HG02852 (cell line): ENCODE results near the gene PPARGC1A.

Source experiments
- ATAC-seq: cut with Tn5 transposase; IDR thresholded peaks from one replicate; pipeline ENCODE4 v1.9.1; 2021; ENCODE audit warnings: mild to moderate bottlenecking, moderate library complexity; ENCODE audit not compliant: unreplicated experiment

Gene PPARGC1A

DNA sequence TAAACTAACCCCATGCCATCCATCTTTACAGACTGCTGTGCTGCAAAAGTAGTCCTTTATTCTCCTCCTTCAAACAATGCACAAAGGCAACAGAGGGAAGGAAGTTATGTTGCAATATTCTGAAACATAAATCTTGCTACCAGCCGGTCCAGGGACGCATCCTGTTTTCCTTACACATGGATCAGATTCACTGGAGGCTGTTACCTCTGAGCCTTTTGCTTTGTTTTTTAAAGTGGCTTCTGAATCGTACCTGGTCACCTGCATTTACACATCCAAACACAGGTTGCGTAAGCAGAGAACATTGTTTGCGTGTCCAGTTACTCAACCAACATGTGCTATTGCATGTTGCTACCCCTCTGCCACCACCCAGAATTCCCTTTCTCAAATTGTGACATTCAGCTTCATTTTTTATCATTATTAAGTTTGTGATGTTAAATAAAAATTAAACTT, 8.8 kb downstream of the PPARGC1A start:
- no peak for ATAC-seq

DNA sequence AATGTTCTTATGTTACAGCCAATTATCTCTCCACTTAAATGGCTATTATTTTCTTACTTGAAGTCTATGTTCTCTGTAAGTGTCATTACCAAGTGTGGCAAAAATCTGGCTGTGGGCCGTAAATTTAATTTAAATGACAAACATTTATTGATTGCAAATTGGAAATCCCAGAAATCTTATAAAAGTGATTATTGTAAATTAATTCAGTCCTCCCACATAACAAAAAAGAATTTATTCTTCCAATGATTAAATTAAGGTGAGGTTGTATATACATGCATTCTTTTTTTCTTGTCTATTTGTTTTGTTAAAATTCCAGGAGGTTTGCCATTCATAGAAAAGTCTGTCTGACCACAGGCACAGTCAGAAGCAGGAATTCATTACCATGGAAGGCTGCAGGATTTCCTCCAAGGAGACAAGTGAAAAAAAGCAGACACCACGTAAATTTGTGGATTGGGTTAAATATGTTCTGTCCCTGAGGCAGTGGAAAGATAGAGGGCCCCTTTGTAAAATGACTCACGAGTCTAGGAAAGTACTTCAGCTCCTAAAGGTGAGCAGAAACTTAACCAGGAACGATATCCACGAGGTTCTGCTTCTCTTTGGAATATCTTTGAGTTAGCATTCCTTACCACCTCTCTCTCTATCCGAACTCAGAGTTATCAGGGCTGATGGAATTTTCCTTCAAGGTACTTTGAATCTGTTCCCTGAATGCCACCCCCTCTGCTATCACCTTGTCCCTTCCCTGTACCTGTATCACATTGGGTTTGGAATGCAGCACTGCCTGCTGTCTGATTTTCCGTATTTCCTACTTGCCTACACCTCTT, 10.7 kb downstream of the PPARGC1A start:
- ATAC-seq, result no peak

DNA sequence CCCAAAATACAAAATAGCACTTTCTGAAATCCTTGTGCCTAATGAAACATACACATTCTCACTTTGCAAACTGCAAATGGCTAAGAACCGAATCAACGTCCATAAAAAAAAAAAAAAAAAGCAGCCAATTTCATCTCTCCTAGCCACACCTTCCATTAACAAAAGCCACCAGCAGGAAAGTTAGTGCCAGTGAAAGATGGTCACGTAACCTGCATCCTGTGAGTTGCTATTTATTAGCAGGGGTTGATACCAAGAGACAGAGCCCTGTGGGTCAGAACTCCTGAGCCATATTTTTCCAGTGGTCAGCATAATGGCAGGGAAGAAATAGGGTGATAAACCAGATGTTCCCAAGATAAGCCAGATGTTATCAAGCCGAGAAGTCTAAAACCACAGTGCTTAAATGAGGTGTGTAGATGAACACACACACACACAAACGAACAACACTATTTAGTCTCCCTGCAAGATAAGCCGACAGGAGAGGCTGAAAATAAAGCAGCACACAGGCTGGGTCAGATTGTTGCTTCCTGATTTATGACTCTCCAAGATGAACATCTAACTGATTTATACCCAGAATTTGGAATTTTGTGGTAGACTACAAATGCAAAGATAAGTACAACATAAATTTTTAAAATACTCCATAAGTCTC, 11.5 kb downstream of the PPARGC1A start:
- ATAC-seq, result no peak

DNA sequence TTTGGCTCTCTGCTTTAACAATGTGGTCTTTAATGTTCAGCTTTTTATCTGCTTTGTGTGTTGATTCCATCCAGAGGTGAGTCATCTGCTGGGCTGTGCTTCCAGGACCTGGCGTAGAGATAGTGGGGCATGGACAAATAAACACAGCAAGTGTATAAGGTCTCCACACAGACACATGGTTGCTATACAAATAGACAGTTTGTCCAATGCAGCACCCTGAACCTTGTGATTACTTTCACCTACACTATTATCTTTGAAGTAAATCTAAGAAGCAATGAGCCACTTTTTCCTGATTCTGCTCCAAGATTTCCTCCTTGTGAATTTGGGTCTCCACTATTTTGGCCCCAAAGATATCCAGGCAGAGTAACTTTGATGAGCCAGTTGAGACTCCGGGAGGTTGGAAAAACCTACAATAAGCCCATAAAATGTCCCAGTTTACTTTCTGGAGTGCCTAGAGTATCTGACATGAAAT, 12.1 kb downstream of the PPARGC1A start:
- no peak for ATAC-seq

DNA sequence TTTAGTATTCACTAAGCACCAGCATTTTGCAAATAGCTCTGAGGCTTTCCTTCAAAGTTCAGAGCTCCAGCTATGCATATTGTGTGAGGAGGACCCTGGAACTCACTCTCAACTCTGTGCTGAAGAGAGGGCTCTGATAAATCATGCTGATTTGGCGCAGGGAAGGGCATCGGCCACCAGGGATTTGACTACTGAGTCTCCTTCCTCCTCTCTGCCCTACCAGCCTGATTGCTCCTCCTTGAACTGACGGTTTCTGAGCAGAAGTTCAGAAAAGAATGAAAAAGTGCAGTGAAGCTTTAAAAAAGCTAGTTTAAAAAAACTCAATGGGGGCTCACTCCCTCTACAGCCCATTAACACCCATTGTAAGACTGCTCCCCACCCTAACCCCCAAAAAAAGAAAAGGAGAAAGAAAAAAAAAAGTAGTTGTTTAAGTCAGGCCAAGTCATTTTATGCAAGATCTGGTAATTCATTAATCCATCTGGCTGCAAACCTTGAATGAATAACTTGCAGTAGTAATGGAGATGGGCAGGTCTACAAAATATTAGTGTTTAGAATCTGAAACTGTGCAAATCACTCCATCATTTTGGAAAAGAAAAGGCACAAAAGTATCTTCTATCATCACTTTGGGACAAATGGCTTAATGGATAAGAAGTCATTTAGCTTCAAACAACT, 13.3 kb downstream of the PPARGC1A start:
- no peak for ATAC-seq

DNA sequence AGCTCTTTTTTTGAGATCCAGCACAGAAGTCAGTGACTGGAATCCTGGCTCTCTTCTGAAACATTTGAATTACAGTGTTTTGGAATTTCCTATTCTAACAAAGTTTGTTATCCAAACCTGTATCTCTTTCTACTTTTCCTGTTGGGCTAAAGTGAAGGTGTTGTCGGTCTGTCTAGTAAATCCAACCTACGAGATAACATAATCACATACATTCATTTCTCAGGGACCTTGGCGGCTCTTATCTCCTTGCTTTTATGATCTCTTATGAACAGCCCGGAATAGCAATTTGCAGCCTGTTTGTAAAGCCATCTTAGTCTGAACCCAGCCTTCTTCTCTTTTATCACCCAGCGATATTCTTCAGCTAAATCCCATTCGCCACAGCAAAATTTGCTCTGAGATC, 14.5 kb downstream of the PPARGC1A start:
- ATAC-seq, result no peak

DNA sequence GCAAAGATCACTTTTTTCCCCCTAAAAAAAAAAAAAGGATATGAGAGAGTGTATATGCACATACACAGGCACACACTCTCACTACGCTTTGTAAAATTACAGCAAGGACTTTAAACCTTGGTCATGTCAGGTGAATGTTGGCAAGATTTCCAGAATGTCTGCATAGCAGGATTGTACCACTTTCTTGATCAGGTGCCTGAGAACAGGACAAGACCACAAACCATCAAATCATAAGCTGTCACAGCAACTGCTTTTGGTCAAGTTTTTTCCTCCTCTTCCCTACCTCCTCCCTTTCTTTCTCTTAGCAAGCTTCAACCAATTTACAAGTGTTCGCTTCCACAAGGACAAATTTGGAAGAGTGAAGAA, 15.3 kb downstream of the PPARGC1A start:
- no peak for ATAC-seq

DNA sequence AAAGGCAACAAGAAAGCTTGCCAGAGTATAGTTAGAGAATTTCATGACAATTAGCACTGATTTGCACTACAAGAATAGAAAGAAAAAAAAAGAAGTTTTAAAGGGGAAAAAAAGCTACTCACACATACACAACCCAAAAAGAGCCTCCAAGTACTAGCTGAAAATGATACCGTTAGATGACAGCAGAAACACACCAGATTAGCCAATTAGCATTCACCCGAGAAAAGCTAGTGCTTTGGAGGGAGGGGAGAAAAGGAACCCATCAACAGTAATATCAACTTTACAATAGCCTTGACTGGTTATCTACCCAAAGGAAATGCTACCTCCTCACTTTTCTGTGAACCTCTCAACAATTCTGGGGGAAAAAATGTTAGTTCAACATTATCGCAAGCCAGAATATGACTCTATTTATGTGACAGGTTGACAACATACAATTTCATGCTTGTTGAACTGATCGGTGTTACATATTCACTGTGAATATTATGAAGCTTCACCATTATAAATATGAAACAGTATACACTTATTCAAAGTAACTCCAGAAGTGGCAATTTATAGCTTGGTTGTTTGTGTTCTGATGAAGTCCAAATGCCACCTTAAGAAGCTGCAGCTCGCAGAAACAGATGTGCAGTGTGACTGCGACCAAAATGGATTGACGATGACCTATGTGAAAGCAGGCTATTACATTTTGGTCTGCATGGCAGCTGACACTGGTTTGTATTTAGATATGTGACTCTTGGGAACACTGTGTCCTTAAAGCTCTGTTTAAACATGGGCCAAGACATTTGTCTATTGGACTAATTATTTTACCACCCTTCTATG, 15.9 kb downstream of the PPARGC1A start:
- ATAC-seq, result no peak

DNA sequence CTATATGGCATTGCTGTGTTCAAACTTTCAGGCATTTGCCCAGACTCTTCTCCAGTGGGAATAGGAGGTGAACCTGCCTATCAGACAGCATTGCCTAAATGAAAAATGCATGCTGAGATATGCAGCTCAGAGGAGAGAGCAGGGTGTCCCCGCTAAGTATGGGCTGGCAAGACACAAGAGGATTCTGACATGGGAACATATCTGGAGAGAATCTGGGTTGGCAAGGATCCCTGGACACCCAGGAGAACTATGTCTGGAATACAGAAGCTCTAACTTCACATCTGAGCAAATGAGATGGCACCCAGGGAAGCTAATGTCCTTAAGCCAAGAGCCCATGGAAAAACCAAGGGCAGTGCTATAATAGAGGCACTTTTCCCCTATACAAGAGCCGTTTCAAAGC, 18.4 kb downstream of the PPARGC1A start:
- no peak for ATAC-seq

DNA sequence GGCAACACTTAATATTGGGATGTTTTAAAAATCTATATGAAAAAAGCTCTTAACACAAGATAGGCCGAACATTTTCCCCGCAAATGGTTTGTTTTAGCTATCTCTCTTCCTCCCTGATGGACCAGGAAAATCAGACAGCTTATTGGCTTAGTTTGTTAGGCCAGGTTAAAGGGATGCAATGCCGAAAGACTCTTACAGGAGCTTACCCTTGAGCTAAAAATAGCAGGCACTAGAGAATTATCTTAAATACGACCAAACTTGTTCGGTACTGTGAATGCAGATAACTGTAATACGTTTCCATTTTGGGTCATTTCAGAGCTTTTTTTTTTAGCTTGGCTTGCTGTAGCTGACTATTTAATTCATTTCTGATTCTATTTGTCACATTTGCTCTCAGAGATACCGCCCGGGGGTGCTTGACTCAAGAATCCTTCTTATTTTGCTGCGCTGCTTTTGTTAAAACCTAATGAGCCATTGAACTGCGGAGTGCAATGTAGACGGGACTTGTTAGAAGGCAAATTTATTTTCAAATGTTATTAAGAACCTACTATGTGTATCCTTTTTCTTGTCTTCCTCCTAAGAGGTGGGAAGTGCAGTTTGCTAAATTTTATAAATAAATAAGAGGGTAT, 23.3 kb downstream of the PPARGC1A start:
- ATAC-seq, result no peak

DNA sequence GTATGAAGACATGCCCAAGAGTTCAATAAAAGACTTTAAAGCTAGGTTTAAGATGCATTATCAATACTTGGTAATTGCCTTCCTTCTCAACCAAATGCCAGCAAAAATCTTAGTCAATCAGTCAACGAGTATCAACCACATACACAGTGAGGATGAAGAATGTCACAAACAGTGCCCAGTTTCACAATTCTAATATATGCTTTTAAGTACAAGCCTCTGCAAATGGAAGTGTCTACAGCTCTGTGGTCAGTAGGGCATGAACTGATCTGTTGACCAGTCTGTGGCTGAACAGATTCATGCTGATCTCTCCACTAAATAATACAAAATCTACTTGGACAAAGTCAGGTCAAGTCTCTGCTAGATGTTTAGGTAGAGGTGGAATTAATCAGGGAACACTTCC, 27.9 kb downstream of the PPARGC1A start:
- no peak for ATAC-seq

DNA sequence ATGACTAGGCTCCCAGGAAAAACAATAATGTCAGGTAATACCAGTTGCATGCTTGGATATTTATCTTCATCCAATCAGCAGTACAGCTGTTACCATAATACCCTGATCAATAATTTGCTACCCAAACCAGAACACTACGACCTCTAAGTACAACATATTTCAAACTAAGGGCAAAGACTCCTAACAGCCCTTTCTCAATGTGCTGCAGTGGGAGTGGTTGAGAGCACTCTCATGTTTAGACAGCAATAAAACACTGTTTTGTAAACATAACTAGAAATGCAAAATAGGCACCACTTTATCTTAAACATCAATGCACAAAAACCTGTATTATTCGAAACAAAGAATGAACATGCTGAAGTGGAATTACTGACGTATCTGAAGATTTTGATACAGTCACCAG, 28.9 kb downstream of the PPARGC1A start:
- no peak for ATAC-seq

DNA sequence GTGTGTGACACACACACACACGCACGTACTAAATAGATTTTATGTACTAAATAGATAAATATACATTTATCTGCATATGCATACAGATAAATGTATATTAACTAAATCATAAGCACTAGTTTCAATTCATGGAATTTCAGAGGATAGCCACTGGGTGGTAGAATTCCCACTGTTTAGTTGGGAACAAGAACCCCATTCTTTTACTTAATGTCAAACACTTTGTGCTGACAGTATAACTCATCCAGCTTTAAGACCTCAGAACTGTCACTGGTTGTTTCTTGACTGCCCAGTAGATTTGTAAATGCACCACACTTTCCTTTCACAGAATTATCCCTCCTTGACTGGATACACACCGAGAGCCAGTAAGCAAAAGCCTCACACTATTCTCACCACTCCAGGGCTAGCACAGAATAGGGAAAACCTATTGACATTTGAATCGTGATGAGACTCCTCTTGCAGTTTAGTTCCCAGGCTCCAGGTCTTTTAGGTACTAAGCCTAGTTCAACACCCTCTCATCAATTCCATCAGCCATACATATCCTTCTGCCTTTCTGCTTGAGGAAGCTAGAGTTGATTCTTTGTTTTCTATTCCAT, 32.4 kb downstream of the PPARGC1A start:
- no peak for ATAC-seq

DNA sequence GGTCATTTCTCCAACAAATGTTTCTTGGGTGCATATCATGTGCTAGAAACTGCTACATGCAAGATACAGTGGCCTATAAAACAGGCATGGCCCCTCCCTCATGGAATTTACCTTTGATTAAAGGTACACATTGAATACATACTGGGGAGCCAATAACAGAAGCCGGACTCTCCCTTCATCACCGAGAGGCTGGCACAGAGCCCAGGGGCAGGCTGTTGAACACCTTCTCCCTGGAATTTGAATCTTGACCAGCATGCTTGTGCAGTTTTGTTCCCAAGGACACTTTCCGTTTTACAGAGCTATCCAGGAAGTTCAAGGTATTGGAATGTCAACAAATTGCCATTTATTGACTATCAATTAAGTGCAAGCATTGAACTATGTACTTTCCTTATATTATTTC, 33.2 kb downstream of the PPARGC1A start:
- ATAC-seq, result no peak

DNA sequence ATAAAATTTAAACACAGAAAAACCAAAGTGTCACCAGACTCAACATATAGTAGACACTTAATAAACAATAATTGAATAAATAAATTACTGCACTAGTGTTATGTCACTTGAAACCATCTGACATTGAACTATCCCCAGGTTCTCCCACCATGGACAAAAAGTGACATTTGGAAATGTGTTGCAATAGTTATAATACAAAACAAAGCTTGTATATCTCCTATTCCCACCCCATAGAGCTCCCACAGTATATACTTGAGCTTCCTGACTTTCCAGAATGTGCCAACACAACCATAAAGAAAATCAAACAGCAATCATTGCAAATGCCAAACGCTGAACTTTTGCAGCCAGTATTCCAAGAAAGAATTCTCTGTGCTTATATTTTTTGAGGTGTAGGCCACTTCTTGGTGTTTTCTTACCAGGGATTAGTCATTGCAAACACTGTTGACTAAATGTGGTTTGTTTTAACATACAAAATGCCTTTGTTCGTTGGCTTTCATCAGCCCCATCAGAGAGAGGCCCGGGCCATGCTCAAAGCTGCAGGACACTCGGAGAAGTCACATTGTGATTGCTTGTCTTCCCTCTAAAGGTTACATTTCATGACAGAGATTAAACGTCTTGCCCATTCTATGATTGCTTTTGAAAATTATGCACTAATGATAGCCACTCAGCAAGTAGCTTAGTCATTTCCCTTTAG, 33.8 kb downstream of the PPARGC1A start:
- no peak for ATAC-seq

DNA sequence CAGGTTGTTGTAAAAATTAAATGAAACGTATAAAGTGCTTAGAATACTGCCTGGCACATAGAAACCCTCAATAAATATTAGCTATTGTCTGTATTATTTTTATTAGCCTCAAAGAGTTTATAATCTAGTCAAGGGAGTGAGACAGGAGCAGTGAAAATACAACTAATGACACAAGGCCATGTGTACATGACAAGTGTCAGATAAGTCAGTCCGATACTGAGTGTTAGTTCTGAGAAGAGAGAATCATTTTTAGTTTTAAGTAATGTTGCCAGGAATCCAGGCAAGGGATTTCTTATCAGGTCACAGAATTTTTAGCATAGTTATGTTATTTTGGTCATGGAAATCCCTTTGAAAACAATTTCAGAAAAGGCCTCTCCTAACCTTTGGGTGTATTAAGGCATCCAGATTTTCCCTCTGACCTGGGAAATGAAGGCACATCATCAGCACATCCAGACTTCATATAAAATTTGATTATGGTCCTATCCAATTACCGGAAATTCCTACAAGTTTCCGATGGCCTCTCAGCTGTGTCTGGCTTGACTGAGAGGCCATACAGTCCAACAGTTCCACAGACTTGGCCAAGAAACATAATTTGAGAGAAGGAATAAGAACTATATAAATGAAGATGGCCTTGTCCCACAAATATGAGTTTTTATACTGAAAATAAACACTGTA, 35.7 kb downstream of the PPARGC1A start:
- ATAC-seq, result no peak

DNA sequence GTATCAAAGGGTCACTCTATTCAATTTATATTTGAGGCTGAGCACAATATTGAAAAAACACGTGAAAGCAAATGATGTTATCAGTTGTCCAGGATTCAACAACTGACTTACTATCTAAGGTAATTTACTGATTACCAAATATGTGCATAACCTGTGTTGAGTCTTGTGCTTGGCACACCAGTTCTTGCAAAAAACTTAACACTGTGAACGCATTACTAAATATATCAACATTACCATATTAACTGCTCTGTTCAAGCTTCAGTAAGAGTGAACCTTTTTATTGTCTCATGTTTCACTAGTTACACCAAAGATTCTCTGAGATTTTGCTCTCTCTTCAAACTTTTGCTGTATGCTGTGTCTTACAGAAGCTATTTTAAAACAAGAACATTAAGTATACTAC, 38.4 kb downstream of the PPARGC1A start:
- no peak for ATAC-seq

DNA sequence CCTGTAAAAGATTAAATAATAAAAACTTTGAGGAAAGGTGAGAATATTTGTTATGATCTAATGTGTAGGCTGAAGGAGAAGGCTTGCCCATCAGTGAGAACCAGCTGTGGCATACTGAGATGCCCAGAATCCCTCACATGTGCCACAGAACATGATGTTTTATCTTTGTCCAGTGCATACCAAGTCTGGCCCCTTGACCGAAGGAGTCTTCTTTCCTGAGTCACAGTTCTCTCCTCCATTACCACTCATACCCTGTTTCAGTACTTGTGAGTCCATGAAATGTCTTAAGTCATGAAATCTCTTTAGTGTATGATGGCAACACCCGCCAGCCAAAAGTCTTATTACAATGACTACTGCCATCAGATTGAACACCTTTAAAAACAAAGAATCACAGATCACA, 42.7 kb downstream of the PPARGC1A start:
- no peak for ATAC-seq

DNA sequence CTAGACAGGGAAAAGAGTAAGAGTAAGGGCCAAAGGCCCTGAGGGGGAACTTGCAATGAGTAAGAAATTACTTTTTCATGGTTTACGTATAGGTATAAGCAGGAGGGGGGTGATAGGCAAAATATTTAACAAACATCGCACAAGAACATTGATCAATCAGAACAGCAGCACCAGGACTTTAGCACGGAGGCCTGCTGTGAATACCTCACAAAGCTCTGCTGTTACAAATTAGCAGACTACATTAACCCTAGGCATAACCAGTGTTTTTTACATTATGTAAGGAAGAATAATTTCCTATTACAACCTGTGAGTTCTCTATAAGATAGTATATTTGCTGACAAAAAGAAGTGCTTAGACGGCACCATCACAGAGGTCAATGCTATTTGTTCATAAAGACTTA, 44.9 kb downstream of the PPARGC1A start:
- ATAC-seq, result no peak
